GM21737 (cell line): ENCODE results near the gene HPN.

Source experiments
- ATAC-seq: cut with Tn5 transposase; IDR thresholded peaks from one replicate; pipeline ENCODE4 v1.9.1; 2021; ENCODE audit warnings: mild to moderate bottlenecking, moderate library complexity; ENCODE audit not compliant: unreplicated experiment

HPN gene

DNA sequence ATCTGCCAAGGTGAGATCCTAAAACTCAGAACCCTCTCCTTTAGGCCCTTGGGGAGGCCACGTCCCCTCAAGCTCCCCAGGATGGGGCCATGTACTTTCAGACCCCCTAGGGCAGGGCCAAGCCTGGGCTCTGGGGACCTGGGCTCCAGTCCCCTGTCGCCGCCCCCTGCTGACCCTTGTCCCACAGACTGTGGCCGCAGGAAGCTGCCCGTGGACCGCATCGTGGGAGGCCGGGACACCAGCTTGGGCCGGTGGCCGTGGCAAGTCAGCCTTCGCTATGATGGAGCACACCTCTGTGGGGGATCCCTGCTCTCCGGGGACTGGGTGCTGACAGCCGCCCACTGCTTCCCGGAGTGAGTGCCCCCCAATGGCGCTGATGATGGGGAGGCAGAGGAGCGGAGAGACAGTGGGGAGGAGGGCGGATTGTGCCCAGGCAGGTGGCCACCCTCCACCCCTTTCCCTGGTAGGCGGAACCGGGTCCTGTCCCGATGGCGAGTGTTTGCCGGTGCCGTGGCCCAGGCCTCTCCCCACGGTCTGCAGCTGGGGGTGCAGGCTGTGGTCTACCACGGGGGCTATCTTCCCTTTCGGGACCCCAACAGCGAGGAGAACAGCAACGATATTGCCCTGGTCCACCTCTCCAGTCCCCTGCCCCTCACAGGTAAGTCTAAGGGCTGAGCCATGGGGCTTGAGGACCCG lies 18.8 kb downstream of the HPN start:
- no peak for ATAC-seq

- ATAC-seq: no peak
These were observed 20.3 kb downstream of the HPN start for GRCh38 chr19:35061583-35062373.

- ATAC-seq: no peak
These were observed 21.4 kb downstream of the HPN start for GRCh38 chr19:35062942-35063341.

DNA sequence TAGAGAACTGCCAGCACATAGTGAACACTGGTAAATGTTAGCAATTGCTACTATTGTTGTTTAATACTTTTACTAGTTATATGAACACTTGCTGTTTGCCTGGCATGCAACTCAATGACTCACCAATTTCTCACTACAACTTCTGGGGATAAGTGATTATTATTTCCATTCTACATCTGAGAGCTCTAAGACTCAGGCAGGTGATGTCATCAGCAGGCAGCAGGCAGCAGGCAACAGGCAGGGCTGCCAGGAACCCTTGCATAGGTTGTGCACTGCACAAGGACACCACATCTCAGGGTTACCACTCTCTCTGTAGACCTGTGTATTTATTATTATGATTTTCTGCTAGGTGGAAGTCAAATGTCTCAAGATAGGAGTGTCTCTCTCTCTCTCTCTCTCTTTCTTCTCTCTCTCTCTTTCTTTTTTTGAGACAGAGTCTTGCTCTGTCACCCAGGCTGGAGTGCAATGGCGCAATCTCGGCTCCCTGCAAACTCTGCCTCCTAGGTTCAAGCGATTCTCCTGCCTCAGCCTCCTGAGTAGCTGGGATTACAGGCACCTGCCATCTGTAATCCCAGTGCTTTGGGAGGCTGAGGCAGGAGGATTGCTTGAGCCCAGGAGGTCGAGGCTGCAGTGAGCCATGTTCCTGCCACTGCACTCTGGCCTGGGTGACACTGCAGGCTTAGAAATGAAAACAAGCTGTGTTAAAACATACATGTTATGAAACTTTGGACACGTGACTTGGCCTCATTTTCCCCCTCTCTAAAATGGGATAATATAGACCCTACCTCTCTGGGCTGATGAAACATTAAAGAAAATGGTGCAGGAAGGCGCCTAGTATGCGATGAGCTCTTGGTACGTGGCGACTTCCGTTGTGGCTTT lies 22.7 kb downstream of the HPN start:
- no peak for ATAC-seq

DNA sequence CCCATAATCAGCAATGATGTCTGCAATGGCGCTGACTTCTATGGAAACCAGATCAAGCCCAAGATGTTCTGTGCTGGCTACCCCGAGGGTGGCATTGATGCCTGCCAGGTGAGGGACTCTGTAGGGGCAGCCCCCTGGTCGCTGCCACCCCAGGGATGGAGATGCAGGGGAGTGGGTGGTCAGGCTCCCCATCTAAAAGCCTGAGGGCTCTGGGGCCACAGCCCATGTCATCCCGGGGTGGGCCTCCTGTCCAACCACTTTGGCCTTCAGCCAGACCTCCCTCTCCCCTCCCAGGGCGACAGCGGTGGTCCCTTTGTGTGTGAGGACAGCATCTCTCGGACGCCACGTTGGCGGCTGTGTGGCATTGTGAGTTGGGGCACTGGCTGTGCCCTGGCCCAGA lies 24.1 kb downstream of the HPN start:
- no peak for ATAC-seq

DNA sequence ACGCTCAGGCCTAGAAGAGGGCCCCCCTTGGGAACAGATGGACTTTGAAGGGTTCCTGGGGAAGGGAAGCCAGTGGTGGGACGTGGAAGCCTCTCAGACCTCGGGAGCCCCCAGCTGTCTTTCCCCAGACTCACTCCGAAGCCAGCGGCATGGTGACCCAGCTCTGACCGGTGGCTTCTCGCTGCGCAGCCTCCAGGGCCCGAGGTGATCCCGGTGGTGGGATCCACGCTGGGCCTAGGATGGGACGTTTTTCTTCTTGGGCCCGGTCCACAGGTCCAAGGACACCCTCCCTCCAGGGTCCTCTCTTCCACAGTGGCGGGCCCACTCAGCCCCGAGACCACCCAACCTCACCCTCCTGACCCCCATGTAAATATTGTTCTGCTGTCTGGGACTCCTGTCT lies 24.6 kb downstream of the HPN start:
- no peak for ATAC-seq

- peak; percentile 76 for ATAC-seq
These were observed 25.4 kb downstream of the HPN start for GRCh38 chr19:35066691-35067563.

DNA sequence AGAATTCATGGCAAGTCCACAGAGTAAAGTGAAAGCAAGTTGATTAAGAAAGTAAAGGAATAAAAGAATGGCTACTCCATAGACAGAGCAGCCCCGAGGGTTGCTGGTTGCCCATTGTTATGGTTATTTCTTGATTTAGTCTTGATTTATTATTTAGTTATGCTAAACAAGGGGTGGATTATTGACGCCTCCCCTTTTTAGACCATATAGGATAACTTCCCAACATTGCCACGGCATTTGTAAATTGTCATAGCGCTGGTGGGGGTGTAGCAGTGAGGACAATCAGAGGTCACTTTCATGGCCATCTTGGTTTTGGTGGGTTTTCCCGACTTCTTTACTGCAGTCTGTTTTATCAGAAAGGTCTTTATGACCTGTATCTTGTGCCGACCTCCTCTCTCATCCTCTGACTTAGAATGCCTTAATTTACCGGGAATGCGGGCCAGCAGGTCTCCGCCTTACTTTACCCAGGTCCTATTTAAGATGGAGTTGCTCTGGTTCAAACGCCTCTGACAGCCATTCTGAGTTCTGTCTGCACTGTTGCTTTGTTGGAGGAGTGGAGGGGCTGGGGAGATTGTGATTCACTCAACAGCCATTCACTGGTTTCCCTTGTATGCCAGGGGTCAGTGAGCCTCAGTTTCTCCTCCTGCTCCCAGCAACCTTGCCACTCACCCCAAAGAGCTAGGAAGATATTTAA lies 27.6 kb downstream of the HPN start:
- no peak for ATAC-seq

DNA sequence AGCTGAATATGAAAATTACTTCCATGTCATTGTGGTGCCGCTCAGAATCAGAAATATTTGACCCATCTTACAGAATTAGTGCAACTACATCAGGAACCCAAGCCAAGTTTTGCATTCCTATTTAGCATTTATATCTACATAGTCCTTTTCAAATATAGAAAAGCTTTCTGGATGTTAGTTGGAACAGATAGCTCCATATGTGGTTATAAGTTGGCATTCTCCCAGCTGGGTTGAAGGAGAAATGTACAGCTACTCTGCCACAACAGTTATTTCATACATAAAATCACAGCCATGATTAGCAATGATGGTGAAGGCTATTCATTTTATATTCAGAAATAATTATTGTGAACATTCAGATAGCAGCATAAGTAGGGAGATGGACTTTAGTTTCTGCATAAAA lies 28.2 kb downstream of the HPN start:
- no peak for ATAC-seq

- no peak for ATAC-seq
These were observed 28.9 kb downstream of the HPN start for GRCh38 chr19:35070471-35070870.

DNA sequence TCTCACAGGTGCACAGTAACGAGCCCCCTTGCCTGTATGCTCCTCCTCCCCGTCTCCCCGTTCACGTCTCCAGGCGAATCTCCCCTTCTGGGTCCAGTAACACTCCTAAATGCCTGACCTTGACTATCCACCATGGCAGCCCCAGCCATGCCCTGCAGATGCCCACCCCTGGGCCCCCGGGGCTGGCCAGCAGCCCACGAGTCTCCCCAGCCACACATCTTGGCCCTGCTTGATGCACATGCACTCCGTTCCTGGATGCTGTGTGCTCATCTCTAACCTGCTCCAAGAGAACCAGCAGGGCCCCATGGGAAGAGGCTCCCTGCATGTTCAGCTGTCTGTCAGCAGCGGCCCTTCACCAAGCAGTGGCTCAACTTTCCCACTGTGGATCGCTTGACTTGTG lies 32.0 kb downstream of the HPN start:
- ATAC-seq: no peak

- no peak for ATAC-seq
These were observed 32.4 kb downstream of the HPN start for GRCh38 chr19:35073941-35074340.

DNA sequence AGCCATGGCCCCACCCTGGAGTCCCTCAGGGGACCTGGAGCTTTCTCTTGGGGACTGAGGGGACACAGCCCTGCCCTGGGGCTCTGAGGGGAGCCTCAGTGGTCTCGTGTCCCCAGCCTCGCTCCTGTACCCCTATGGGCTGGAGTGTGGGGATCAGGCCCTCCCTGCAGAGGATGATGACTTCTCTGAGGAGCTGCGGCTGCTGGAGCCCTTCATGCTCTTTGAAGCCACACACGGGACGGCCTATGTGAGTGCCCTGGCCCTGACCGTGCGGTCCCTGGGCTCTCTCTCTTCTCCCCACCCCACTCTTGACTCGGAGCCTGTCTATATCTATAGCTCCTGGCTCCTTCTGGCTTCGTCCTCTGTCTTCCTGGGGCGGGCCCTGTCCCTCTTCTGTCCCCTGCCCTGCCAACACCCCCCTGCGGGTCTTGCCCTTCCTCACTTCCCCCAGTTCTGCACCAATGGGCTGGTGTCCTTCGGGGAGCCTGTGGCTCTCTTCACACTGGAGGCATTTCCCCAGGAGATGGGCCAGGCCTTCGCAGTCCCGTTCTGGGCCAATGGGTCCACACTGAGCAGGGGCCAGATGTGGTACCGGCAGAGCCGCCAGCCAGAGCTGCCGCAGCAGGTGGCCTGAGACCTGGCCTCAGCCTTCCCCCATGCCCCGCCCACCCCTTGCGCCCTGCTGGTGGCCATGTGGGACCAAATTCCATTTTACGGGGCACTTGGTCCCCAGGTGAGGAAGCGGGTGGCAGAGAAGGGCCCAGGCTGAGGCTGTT lies 33.1 kb downstream of the HPN start:
- ATAC-seq: no peak

DNA sequence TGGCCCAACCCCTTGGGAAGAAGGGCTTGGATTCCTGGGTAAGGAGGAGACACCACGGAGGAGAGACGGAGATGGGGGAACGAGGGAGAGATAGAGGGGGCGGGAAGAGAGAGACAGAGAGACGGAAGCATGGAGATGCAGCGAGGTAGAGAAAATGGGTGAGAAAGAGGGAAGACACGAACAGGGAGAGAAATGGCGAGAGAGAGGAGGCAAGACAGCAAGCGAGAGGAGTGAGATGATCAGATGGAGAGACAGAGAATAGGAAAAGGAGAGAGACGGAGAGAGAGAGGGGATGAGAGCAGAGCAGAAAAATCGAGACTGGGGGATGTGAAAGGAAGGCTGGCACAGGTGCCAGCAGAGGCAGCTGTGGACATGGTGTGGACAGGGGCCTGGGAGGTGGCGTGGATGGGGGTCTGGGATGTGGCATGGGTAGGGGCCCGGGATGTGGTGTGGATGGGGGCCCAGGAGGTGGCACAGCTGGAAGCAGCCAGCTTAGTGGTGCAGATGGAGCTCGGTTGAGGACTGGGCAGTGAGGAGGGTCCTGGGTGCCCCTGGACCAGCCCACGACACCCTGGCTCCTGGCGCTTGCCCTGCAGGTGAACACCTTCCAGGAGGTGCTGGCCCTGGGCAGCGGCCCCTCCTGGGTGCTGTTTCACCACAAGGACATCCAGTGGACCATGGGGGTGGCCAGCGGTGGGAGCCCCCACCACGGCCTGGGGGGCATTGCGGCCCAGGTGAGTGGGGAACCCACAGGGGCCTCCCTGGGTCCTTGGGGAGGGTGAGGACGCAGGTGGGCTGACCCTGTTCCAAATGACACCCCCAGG lies 33.9 kb downstream of the HPN start:
- no peak for ATAC-seq

DNA sequence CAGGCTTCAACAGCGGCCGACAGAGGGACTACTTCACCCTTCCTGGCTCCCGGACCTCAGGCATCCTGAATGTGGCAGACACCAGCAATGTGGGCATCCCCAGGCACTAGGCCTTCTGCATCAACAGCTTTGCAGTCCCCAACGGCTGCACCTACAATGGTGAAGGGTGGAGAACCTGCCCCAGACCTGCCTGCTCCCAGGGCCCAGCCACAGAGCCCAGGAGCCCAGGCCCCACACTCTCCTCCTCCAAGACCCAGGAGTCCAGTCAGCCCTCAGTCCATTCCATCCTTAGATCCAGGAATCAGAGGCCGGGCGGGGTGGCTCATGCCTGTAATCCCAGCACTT lies 34.5 kb downstream of the HPN start:
- no peak for ATAC-seq

DNA sequence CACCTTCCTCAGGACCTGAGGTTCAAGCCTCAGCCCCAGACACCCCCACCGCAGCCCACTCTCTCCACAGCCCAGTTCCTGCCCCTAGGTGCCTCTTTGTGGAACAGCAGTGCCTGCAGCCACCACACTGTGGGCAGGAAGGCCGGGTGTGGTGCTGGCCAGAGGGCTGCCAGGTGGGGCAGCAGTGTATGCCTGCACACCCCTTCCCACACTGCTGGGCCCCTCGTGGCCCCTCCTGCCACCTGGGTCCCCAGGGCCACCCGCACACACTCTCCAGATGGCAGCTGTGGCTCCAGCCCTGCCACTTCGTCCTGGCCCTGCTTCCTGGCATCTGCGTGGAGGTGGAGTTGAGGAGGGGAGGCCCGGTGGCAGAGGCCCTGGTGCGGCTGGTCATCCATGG lies 35.1 kb downstream of the HPN start:
- ATAC-seq: no peak

GRCh38 chr19:35077411-35078223 lies 36.1 kb downstream of the HPN start:
- no peak for ATAC-seq

GRCh38 chr19:35079826-35080225 lies 38.3 kb downstream of the HPN start:
- no peak for ATAC-seq
